Kidney (tissue), 14 donors: ENCODE results near the gene GFRA1. TPM values are rescaled to one million over a fixed set of nuclear protein-coding genes. Genes with fewer than 3 reads are reported as not detected.

ENCODE experiments used
- DNase-seq, 5 donors: peaks; one replicate each; pipeline ENCODE4 v3.0.0-alpha.2; 2013 to 2020
- FAIRE-seq: peaks from 2 replicates; lab custom pipeline; 2012; peaks lifted over from hg19 to GRCh38; lab: Jason Lieb, UNC
- H3K27ac ChIP-seq, 2 donors: one replicate each; pipeline ENCODE4 v1.7.0; 2013; ENCODE audit warnings: low read depth in 2 of 2, low read length in 2 of 2, inconsistent platforms in 1 of 2
- H3K27me3 ChIP-seq: one replicate; pipeline ENCODE4 v1.7.1; 2013; ENCODE audit warnings: low read length, inconsistent platforms; ENCODE audit not compliant: control insufficient read depth, insufficient read depth
- H3K36me3 ChIP-seq, 3 donors: one replicate each; pipeline versions ENCODE4 v1.7.0 to v1.7.1; 2013; ENCODE audit warnings: low read length in 3 of 3, control low read depth in 1 of 3, inconsistent platforms in 1 of 3; ENCODE audit not compliant: insufficient read depth in 3 of 3, control insufficient read depth in 2 of 3
- H3K4me1 ChIP-seq, 3 donors: one replicate each; pipeline versions ENCODE4 v1.7.0 to v1.7.1; 2013; ENCODE audit warnings: low read length in 3 of 3, inconsistent platforms in 1 of 3, low read depth in 1 of 3; ENCODE audit not compliant: control insufficient read depth in 2 of 3, insufficient read depth in 2 of 3
- H3K4me3 ChIP-seq, 3 donors: one replicate each; pipeline versions ENCODE4 v1.7.0 to v1.8.1; 2013; ENCODE audit warnings: low read length in 3 of 3, control low read depth in 1 of 3, inconsistent platforms in 1 of 3
- H3K9ac ChIP-seq, 3 donors: one replicate each; pipeline versions ENCODE4 v1.7.0 to v1.7.1; 2013; ENCODE audit warnings: low read length in 3 of 3, control low read depth in 1 of 3, inconsistent platforms in 1 of 3
- H3K9me3 ChIP-seq, 3 donors: one replicate each; pipeline versions ENCODE4 v1.7.0 to v1.7.1; 2013; ENCODE audit warnings: low read length in 3 of 3, control low read depth in 1 of 3, inconsistent platforms in 1 of 3; ENCODE audit not compliant: control insufficient read depth in 2 of 3, insufficient read depth in 1 of 3
- CTCF ChIP-seq: IDR thresholded peaks from 3 replicates; pipeline ENCODE4 v1.5.1; 2012; ENCODE audit warnings: mild to moderate bottlenecking, moderate library complexity, borderline replicate concordance; ENCODE audit not compliant: insufficient read depth; ENCODE audit errors: extremely low read depth
- intact Hi-C: fragments of 100-400 bp; cut with DNase I; formaldehyde crosslinking; loops from one replicate; pipeline ENCODE4 v1.11.1; 2022
- polyA plus RNA-seq: library from polyadenylated mRNA; stranded (reverse); fragments of 350-450 nt; fragmentation: Illumina TruSeq; extraction: RNeasy Lipid Tissue Mini Kit (QIAGEN cat#74804); gene quantifications from one replicate; pipeline ENCODE4 v1.2.3, GENCODE V29; 2014; ENCODE audit warnings: low read depth, low replicate concordance; ENCODE audit not compliant: insufficient read depth
- total RNA-seq: library from RNA; stranded (reverse); fragmentation: NEBNext Ultra II Directional; extraction: Animal tissue kit (Norgen Biotek cat#: 25700); gene quantifications from one replicate; pipeline ENCODE4 v1.2.1, GENCODE V29; 2021
- donor health status: control.
- donor health status: control.
- donor health status: control.
- donor health status: control.
- donor health status: control.
- donor health status: DM: yes; HTN: yes; CAD: no.
- donor health status: Normal renal cell carcinoma (clear cell type).

Gene GFRA1
- total and polyA plus RNA-seq, 2 donors from 2014 or later: 3.0 to 22.3 TPM

- Histone ChIP-seq H3K9me3 (no peaks in the 10 kb centered on the region), H3K27ac (no peak overlapping the region), H3K36me3 (no peaks in the 10 kb centered on the region), H3K9ac (no peak overlapping the region), H3K27me3 (peaks cover 3% of the 10 kb centered on the region), H3K4me1 (peaks cover 0 to 6% (median 0%) of the 10 kb centered on the region in 3 donors), H3K4me3 (no peak overlapping the region)
- no peak for TF ChIP-seq CTCF
- FAIRE-seq (no peak), DNase-seq (no peak)
- intact Hi-C loops: loop anchor here (10.0 kb wide), 1 partner anchor 332 kb away; no protein-coding TSS in a partner anchor
Measured at GRCh38 chr10:116276981-116277380, 4.0 kb upstream of the GFRA1 start.

GRCh38 chr10:116274064-116274904 lies 1.3 kb upstream of the GFRA1 start:
- FAIRE-seq: no peak
- H3K36me3 ChIP-seq: no peaks in the 10 kb centered on the region
- TF ChIP-seq CTCF: no peak
- H3K9me3 ChIP-seq: no peaks in the 10 kb centered on the region
- peak overlapping the region in 2 of 3 donors; percentile 55 to 86 for H3K4me3 ChIP-seq
- H3K27ac ChIP-seq: peak overlapping the region in 1 of 2 donors; percentile 30
- H3K4me1 ChIP-seq: peaks cover 0 to 9% (median 0%) of the 10 kb centered on the region in 3 donors
- intact Hi-C loops: loop anchor here (10.0 kb wide), 1 partner anchor 329 kb away; no protein-coding TSS in a partner anchor
- DNase-seq: peak; percentile 66 to 85 (median 79)
- H3K9ac ChIP-seq: peak overlapping the region in 1 of 3 donors; percentile 6
- peaks cover 3% of the 10 kb centered on the region for H3K27me3 ChIP-seq

GRCh38 chr10:116271593-116272439 lies 1.2 kb downstream of the GFRA1 start:
- no peak overlapping the region for H3K9ac ChIP-seq
- H3K27ac ChIP-seq: peak overlapping the region in 1 of 2 donors; percentile 48
- H3K36me3 ChIP-seq: no peaks in the 10 kb centered on the region
- peak; percentile 56 to 84 (median 66) for DNase-seq
- peaks cover 3% of the 10 kb centered on the region for H3K27me3 ChIP-seq
- H3K4me3 ChIP-seq: peak overlapping the region; percentile 44 to 55 (median 48)
- no peaks in the 10 kb centered on the region for H3K9me3 ChIP-seq
- intact Hi-C loops: loop anchor here (10.0 kb wide), 1 partner anchor 327 kb away; no protein-coding TSS in a partner anchor
- no peak for FAIRE-seq
- no peak for TF ChIP-seq CTCF
- H3K4me1 ChIP-seq: peaks cover 0 to 9% (median 0%) of the 10 kb centered on the region in 3 donors
